ENCODE data around the gene SBK3.
"Not testable (repeated sequence)": the region's sequence is repeated elsewhere in the genome, so short reads cannot be mapped to it uniquely, and the experiment has no call there.

SBK3 gene

GRCh38 chr19:55545443-55545842 lies at the start of gene SBK3:
Gene SBK3 (minus strand): TSS chr19:55545543. CDS start chr19:55545543, 0 bp downstream.
- ATAC-seq, result no peak

GRCh38 chr19:55593096-55593772 lies 47.9 kb upstream of the SBK3 start:
- no peak for ATAC-seq

GRCh38 chr19:55592391-55593090 lies 47.2 kb upstream of the SBK3 start:
- ATAC-seq, result no peak

GRCh38 chr19:55591555-55591954 lies 46.2 kb upstream of the SBK3 start:
- no peak for ATAC-seq

- no peak for ATAC-seq
These were observed 45.3 kb upstream of the SBK3 start for GRCh38 chr19:55590617-55591016.

- ATAC-seq, result no peak
These were observed 44.8 kb upstream of the SBK3 start for GRCh38 chr19:55590109-55590508.

- no peak for ATAC-seq
These were observed 43.4 kb upstream of the SBK3 start for GRCh38 chr19:55588738-55589137.

- peak; percentile 98 to 99 for ATAC-seq
These were observed 41.8 kb upstream of the SBK3 start for GRCh38 chr19:55586976-55587668.

GRCh38 chr19:55585658-55586339 lies 40.5 kb upstream of the SBK3 start:
- peak; percentile 39 to 44 for ATAC-seq

GRCh38 chr19:55584871-55585270 lies 39.5 kb upstream of the SBK3 start:
- no peak for ATAC-seq

- ATAC-seq, result not testable (repeated sequence)
These were observed 38.6 kb upstream of the SBK3 start for GRCh38 chr19:55583897-55584296.

- not testable (repeated sequence) for ATAC-seq
These were observed 36.9 kb upstream of the SBK3 start for GRCh38 chr19:55582284-55582683.

GRCh38 chr19:55581823-55582223 lies 36.5 kb upstream of the SBK3 start:
- no peak for ATAC-seq

- ATAC-seq, result no peak
These were observed 35.9 kb upstream of the SBK3 start for GRCh38 chr19:55581145-55581822.

GRCh38 chr19:55580628-55581144 lies 35.3 kb upstream of the SBK3 start, which contains the start of gene ZNF579:
Gene ZNF579 (minus strand): TSS chr19:55580848. CDS start chr19:55579639, 1,209 bp downstream.
- peak; percentile 65 to 74 for ATAC-seq

GRCh38 chr19:55579766-55580621 lies 34.7 kb upstream of the SBK3 start:
- ATAC-seq, result peak; percentile 22 to 41

- no peak for ATAC-seq
These were observed 33.7 kb upstream of the SBK3 start for GRCh38 chr19:55578761-55579747.

GRCh38 chr19:55578031-55578760 lies 32.9 kb upstream of the SBK3 start:
- no peak for ATAC-seq

GRCh38 chr19:55576746-55577145 lies 31.4 kb upstream of the SBK3 start:
- ATAC-seq, result no peak
